IMR-90 (cell line): Measurements from ENCODE around the gene MED17. TPM values are rescaled to one million over a fixed set of nuclear protein-coding genes. Genes with fewer than 3 reads are reported as not detected.

Experiments
- ATAC-seq: fragments of 200-7000 bp; cut with Tn5 transposase; 2 replicates; pipeline ENCODE4 v1.9.1; 2020; ENCODE audit warnings: low read depth, mild to moderate bottlenecking, moderate library complexity
- BruUV-seq: library from RNA; stranded (reverse); fragments of 400-500 nt; replicated peaks from 2 replicates; lab custom pipeline; 2021; lab: Mats Ljungman, UMichigan
- CTCF ChIA-PET: fragments of 300-600 bp; formaldehyde crosslinking; extraction: SDS; loops from one replicate; lab custom pipeline; 2021; ENCODE audit warnings: antibody characterized with exemption; lab: Yijun Ruan, JAX
- POLR2A ChIA-PET: fragments of 300-600 bp; sonication (Branson Sonifier 250); formaldehyde crosslinking; loops from one replicate; lab custom pipeline; 2022; ENCODE audit warnings: antibody characterized with exemption; ENCODE audit not compliant: unreplicated experiment; lab: Charles Lee
- DNase-seq: peaks from one replicate; pipeline ENCODE4 v3.0.0; 2013
- H2AFZ ChIP-seq: replicated peaks from 2 replicates; pipeline ENCODE3; 2013; ENCODE audit warnings: low read length, mild to moderate bottlenecking; ENCODE audit not compliant: poor library complexity
- H2AK5ac ChIP-seq: 2 replicates; pipeline ENCODE4 v1.6.1; 2013; ENCODE audit warnings: low read depth, low read length, inconsistent platforms
- H2AK9ac ChIP-seq: replicated peaks from 2 replicates; pipeline ENCODE3; 2013; ENCODE audit warnings: mild to moderate bottlenecking, low read depth, low read length, moderate library complexity; ENCODE audit not compliant: poor library complexity
- H2BK120ac ChIP-seq: 2 replicates; pipeline ENCODE4 v1.6.1; 2013; ENCODE audit warnings: low read depth, low read length, inconsistent platforms
- H2BK15ac ChIP-seq: 3 replicates; pipeline ENCODE4 v1.6.1; 2013; ENCODE audit warnings: low read depth, low read length, inconsistent platforms
- H2BK20ac ChIP-seq: 2 replicates; pipeline ENCODE4 v1.6.1; 2013; ENCODE audit warnings: low read depth, mild to moderate bottlenecking, inconsistent platforms, low read length, moderate library complexity
- H2BK5ac ChIP-seq: 2 replicates; pipeline ENCODE4 v1.6.1; 2013; ENCODE audit warnings: mild to moderate bottlenecking, low read depth, low read length, inconsistent platforms; ENCODE audit not compliant: poor library complexity, severe bottlenecking
- H3K14ac ChIP-seq: replicated peaks from 2 replicates; pipeline ENCODE4 v1.6.1; 2013; ENCODE audit warnings: low read depth, low read length, inconsistent platforms
- H3K18ac ChIP-seq: 2 replicates; pipeline ENCODE4 v1.6.1; 2013; ENCODE audit warnings: low read depth, low read length, control low read depth
- H3K23ac ChIP-seq: 2 replicates; pipeline ENCODE4 v1.6.1; 2013; ENCODE audit warnings: low read depth, low read length, inconsistent platforms
- H3K27ac ChIP-seq: 2 replicates; pipeline ENCODE4 v1.5.1; 2013; ENCODE audit warnings: mild to moderate bottlenecking, control low read depth, low read length; ENCODE audit not compliant: insufficient read depth
- H3K27me3 ChIP-seq: 2 replicates; pipeline ENCODE4 v1.6.1; 2013; ENCODE audit warnings: low read length; ENCODE audit not compliant: control insufficient read depth, insufficient read depth
- H3K36me3 ChIP-seq: 2 replicates; pipeline ENCODE4 v1.6.1; 2013; ENCODE audit warnings: low read length, mixed read lengths; ENCODE audit not compliant: control insufficient read depth, insufficient read depth
- H3K4ac ChIP-seq: 2 replicates; pipeline ENCODE4 v1.6.1; 2013; ENCODE audit warnings: low read depth, low read length, inconsistent platforms
- H3K4me1 ChIP-seq: 2 replicates; pipeline ENCODE4 v1.6.1; 2013; ENCODE audit warnings: low read length, mixed read lengths; ENCODE audit not compliant: control insufficient read depth, insufficient read depth
- H3K4me2 ChIP-seq: 2 replicates; pipeline ENCODE4 v1.6.1; 2013; ENCODE audit warnings: low read depth, mild to moderate bottlenecking, control low read depth, low read length, moderate library complexity
- H3K4me3 ChIP-seq: 2 replicates; pipeline ENCODE4 v1.5.1; 2013; ENCODE audit warnings: low read depth, mild to moderate bottlenecking, control low read depth, low read length, moderate library complexity; ENCODE audit not compliant: insufficient read depth
- H3K56ac ChIP-seq: 2 replicates; pipeline ENCODE4 v1.6.1; 2013; ENCODE audit warnings: low read length, inconsistent platforms; ENCODE audit not compliant: insufficient read depth; ENCODE audit errors: extremely low read depth
- H3K79me1 ChIP-seq, 2 experiments: 2 replicates each; pipeline ENCODE4 v1.6.1; 2013; ENCODE audit warnings: low read length in 2 of 2, inconsistent platforms in 1 of 2, low read depth in 1 of 2
- H3K9ac ChIP-seq: 2 replicates; pipeline ENCODE4 v1.6.1; 2013; ENCODE audit warnings: low read depth, low read length, control low read depth
- H3K9me1 ChIP-seq: 2 replicates; pipeline ENCODE4 v1.6.1; 2013; ENCODE audit warnings: low read length, inconsistent platforms; ENCODE audit not compliant: insufficient read depth
- H3K9me3 ChIP-seq: 2 replicates; pipeline ENCODE4 v1.6.1; 2013; ENCODE audit warnings: low read length; ENCODE audit not compliant: control insufficient read depth, insufficient read depth
- H4K20me1 ChIP-seq: 2 replicates; pipeline ENCODE4 v1.6.1; 2013; ENCODE audit warnings: low read length, inconsistent platforms; ENCODE audit not compliant: insufficient read depth
- H4K5ac ChIP-seq: 2 replicates; pipeline ENCODE4 v1.6.1; 2013; ENCODE audit warnings: mild to moderate bottlenecking, low read depth, low read length, control low read depth
- H4K8ac ChIP-seq, 2 experiments: 2 replicates each; pipeline ENCODE4 v1.6.1; 2013; ENCODE audit warnings: low read depth in 2 of 2, low read length in 2 of 2, control low read depth in 1 of 2, inconsistent platforms in 1 of 2
- H4K91ac ChIP-seq: 2 replicates; pipeline ENCODE4 v1.6.1; 2013; ENCODE audit warnings: low read depth, low read length, inconsistent platforms; ENCODE audit not compliant: insufficient read depth
- BHLHE40 ChIP-seq: fragments of 150-350 bp; IDR thresholded peaks from 2 replicates; pipeline ENCODE4 v1.6.1; 2016; ENCODE audit warnings: mild to moderate bottlenecking, low read depth, low read length
- CEBPB ChIP-seq: IDR thresholded peaks from 2 replicates; pipeline ENCODE4 v1.6.1; 2012; ENCODE audit warnings: low read depth, low read length, improper control_type of control experiment
- CHD1 ChIP-seq: IDR thresholded peaks from 2 replicates; pipeline ENCODE4 v1.6.1; 2012; ENCODE audit warnings: low read depth, low read length, improper control_type of control experiment
- FOS ChIP-seq: fragments of 150-350 bp; IDR thresholded peaks from 2 replicates; pipeline ENCODE4 v1.6.1; 2016; ENCODE audit warnings: low read depth, low read length
- MAFK ChIP-seq: IDR thresholded peaks from 2 replicates; pipeline ENCODE4 v1.6.1; 2012; ENCODE audit warnings: low read depth, low read length, improper control_type of control experiment
- MAZ ChIP-seq: IDR thresholded peaks from 2 replicates; pipeline ENCODE4 v1.6.1; 2012; ENCODE audit warnings: low read depth, mild to moderate bottlenecking, low read length, improper control_type of control experiment, moderate library complexity, borderline replicate concordance
- MXI1 ChIP-seq: IDR thresholded peaks from 2 replicates; pipeline ENCODE4 v1.6.1; 2012; ENCODE audit warnings: low read depth, mild to moderate bottlenecking, low read length, moderate library complexity, borderline replicate concordance
- NFE2L2 ChIP-seq: fragments of 150-350 bp; IDR thresholded peaks from 2 replicates; pipeline ENCODE4 v1.6.1; 2016; ENCODE audit warnings: low read depth, mild to moderate bottlenecking, low read length
- POLR2A ChIP-seq: IDR thresholded peaks from 2 replicates; pipeline ENCODE4 v1.6.1; 2012; ENCODE audit warnings: mild to moderate bottlenecking, low read depth, low read length
- RAD21 ChIP-seq: IDR thresholded peaks from 2 replicates; pipeline ENCODE4 v1.6.1; 2012; ENCODE audit warnings: low read length, improper control_type of control experiment
- RCOR1 ChIP-seq: IDR thresholded peaks from 2 replicates; pipeline ENCODE4 v1.6.1; 2012; ENCODE audit warnings: mild to moderate bottlenecking, low read length, improper control_type of control experiment; ENCODE audit not compliant: insufficient replicate concordance
- RFX5 ChIP-seq: IDR thresholded peaks from 2 replicates; pipeline ENCODE4 v1.8.0; 2012; ENCODE audit warnings: low read depth, mild to moderate bottlenecking, low read length, moderate library complexity
- SMC3 ChIP-seq: fragments of 150-350 bp; IDR thresholded peaks from 2 replicates; pipeline ENCODE4 v1.6.1; 2016; ENCODE audit warnings: low read depth, mild to moderate bottlenecking, antibody characterized with exemption, low read length, moderate library complexity
- WGBS, 2 experiments: methylation state at CpG; one replicate each; pipeline versions ENCODE4 v1.1.5 to v1.1.7; 2013; ENCODE audit warnings: missing lambda C conversion rate in 2 of 2; ENCODE audit not compliant: insufficient read length in 1 of 2; ENCODE audit errors: extremely low coverage in 2 of 2; 5-methylcytosine and 5-hydroxymethylcytosine counted together
- dilution Hi-C: fragments of 300-500 bp; cut with HindIII; formaldehyde crosslinking; loops from one replicate; pipeline ENCODE4 v1.14.3; 2018; ENCODE audit warnings: low sequenced_read_pairs; ENCODE audit not compliant: unreplicated experiment
- in situ Hi-C: fragments of 300-500 bp; cut with MboI; formaldehyde crosslinking; loops from 3 replicates; pipeline ENCODE4 v1.14.3; 2019; ENCODE audit warnings: low sequenced_read_pairs, inconsistent platforms, mixed read lengths
- intact Hi-C: fragments of 100-400 bp; cut with micrococcal nuclease; formaldehyde crosslinking; loops from 2 replicates; pipeline ENCODE4 v1.10.0; 2022
- polyA plus RNA-seq, 3 experiments: library from polyadenylated mRNA; depleted of rRNA; stranded (reverse); fragments of >200 nt; gene quantifications; 2 replicates each; pipeline ENCODE4 v1.2.3, GENCODE V29; 2012; ENCODE audit warnings: low replicate concordance in 1 of 3
- total RNA-seq: library from RNA; depleted of rRNA; stranded (reverse); fragments of >200 nt; gene quantifications from 2 replicates; pipeline ENCODE4 v1.2.3, GENCODE V29; 2012
- TF ChIP-seq, protein P1 (sequence below): fragments of 150-350 bp; IDR thresholded peaks from 2 replicates; pipeline ENCODE4 v1.6.1; 2017; ENCODE audit warnings: mild to moderate bottlenecking, antibody characterized with exemption, low read length, low read depth
- TF ChIP-seq, protein P2 (sequence below): fragments of 150-350 bp; IDR thresholded peaks from 2 replicates; pipeline ENCODE4 v1.6.1; 2016; ENCODE audit warnings: low read depth, mild to moderate bottlenecking, low read length, moderate library complexity, borderline replicate concordance
- TF ChIP-seq, protein P3 (sequence below): conservative IDR thresholded peaks from 2 replicates; pipeline ENCODE4 v1.5.1; 2012; ENCODE audit warnings: mild to moderate bottlenecking, low read depth, low read length, improper control_type of control experiment

Gene MED17
- total and polyA plus RNA-seq, 2 of the 4 experiments (the other 2 are of a cell fraction): 20.0 to 23.3 TPM

DNA sequence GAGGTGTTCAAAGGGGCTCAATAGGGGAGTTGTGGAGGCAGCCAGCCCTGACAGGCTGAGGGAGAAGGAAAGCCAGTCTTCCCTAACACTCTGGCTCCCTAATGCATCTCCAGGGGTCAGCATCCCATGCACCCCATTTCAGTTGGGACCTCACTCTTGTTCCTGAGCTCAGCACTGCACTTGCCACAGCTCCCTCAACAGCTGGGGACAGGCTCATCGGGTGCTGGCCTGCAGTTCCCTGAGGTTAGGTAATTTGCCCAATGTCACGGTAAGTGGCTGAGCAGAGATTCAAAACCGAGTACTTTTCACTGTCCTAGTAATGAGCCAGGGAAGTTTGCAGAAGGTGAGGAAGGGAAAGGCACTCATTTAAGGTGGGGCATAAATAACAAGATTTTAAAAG, 45.5 kb downstream of the MED17 start:
- POLR2A ChIA-PET: no interaction called here
- H3K79me1 ChIP-seq: no peaks in the 10 kb centered on the region
- no peaks in the 10 kb centered on the region for H3K9me3 ChIP-seq
- no peaks in the 10 kb centered on the region for H4K20me1 ChIP-seq
- no peak overlapping the region for H2BK20ac ChIP-seq
- H4K8ac ChIP-seq: no peak overlapping the region
- no peak for DNase-seq
- H3K4me2 ChIP-seq: no peak overlapping the region
- H3K36me3 ChIP-seq: no peaks in the 10 kb centered on the region
- H3K23ac ChIP-seq: no peak overlapping the region
- no peak overlapping the region for H2AFZ ChIP-seq
- H3K27ac ChIP-seq: no peak overlapping the region
- H3K9ac ChIP-seq: no peak overlapping the region
- no peak overlapping the region for H3K18ac ChIP-seq
- no peak overlapping the region for H2BK5ac ChIP-seq
- dilution Hi-C loops: no loop called here
- no peak overlapping the region for H2AK9ac ChIP-seq
- H3K4me1 ChIP-seq: no peaks in the 10 kb centered on the region
- no TSS peak for BruUV-seq
- H2AK5ac ChIP-seq: no peak overlapping the region
- no peak overlapping the region for H4K5ac ChIP-seq
- intact Hi-C loops: no loop called here
- in situ Hi-C loops: no loop called here
- no peak overlapping the region for H3K14ac ChIP-seq
- WGBS, 2 experiments: 81% methylated on average over 3 of the region's 3 CpGs; no CpG with 5 or more reads in 1 of the 2 experiments
- TF ChIP-seq CEBPB: no peak
- no peak for TF ChIP-seq FOS
- TF ChIP-seq, protein P1, sequence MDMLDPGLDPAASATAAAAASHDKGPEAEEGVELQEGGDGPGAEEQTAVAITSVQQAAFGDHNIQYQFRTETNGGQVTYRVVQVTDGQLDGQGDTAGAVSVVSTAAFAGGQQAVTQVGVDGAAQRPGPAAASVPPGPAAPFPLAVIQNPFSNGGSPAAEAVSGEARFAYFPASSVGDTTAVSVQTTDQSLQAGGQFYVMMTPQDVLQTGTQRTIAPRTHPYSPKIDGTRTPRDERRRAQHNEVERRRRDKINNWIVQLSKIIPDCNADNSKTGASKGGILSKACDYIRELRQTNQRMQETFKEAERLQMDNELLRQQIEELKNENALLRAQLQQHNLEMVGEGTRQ: no peak
- TF ChIP-seq, protein P2, sequence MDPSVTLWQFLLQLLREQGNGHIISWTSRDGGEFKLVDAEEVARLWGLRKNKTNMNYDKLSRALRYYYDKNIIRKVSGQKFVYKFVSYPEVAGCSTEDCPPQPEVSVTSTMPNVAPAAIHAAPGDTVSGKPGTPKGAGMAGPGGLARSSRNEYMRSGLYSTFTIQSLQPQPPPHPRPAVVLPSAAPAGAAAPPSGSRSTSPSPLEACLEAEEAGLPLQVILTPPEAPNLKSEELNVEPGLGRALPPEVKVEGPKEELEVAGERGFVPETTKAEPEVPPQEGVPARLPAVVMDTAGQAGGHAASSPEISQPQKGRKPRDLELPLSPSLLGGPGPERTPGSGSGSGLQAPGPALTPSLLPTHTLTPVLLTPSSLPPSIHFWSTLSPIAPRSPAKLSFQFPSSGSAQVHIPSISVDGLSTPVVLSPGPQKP: no peak
- no peak for TF ChIP-seq MXI1
- no peak for TF ChIP-seq MAZ
- no peak for TF ChIP-seq NFE2L2
- no peak for TF ChIP-seq RAD21
- TF ChIP-seq, protein P3, sequence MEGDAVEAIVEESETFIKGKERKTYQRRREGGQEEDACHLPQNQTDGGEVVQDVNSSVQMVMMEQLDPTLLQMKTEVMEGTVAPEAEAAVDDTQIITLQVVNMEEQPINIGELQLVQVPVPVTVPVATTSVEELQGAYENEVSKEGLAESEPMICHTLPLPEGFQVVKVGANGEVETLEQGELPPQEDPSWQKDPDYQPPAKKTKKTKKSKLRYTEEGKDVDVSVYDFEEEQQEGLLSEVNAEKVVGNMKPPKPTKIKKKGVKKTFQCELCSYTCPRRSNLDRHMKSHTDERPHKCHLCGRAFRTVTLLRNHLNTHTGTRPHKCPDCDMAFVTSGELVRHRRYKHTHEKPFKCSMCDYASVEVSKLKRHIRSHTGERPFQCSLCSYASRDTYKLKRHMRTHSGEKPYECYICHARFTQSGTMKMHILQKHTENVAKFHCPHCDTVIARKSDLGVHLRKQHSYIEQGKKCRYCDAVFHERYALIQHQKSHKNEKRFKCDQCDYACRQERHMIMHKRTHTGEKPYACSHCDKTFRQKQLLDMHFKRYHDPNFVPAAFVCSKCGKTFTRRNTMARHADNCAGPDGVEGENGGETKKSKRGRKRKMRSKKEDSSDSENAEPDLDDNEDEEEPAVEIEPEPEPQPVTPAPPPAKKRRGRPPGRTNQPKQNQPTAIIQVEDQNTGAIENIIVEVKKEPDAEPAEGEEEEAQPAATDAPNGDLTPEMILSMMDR: no peak
- no peak for TF ChIP-seq SMC3
- TF ChIP-seq CHD1: no peak
- TF ChIP-seq POLR2A: no peak
- TF ChIP-seq MAFK: no peak
- no peak for TF ChIP-seq RFX5
- TF ChIP-seq BHLHE40: no peak
- no peak for TF ChIP-seq RCOR1
- H2BK120ac ChIP-seq: no peak overlapping the region
- H3K27me3 ChIP-seq: no peaks in the 10 kb centered on the region; the same call in 1 of the 2 replicates
- H4K91ac ChIP-seq: no peak overlapping the region
- H3K4ac ChIP-seq: no peak overlapping the region
- no peaks in the 10 kb centered on the region for H3K9me1 ChIP-seq
- ATAC-seq: no peak
- H2BK15ac ChIP-seq: no peak overlapping the region
- no peak overlapping the region for H3K4me3 ChIP-seq
- no peak overlapping the region for H3K56ac ChIP-seq
- CTCF ChIA-PET: no interaction called here
